Liver (tissue), 9 donors: ENCODE measurements around the gene CACNG8. TPM values are rescaled to one million over a fixed set of nuclear protein-coding genes. Genes with fewer than 3 reads are reported as not detected.

ENCODE experiments used
- DNase-seq: peaks from one replicate; pipeline ENCODE4 v3.0.0-alpha.2; 2017; ENCODE audit warnings: low spot score
- H3K27ac ChIP-seq, 2 donors: one replicate each; pipeline ENCODE4 v1.7.0; 2013; ENCODE audit warnings: inconsistent platforms in 2 of 2, low read length in 2 of 2, control low read depth in 1 of 2, low read depth in 1 of 2, mild to moderate bottlenecking in 1 of 2
- H3K27me3 ChIP-seq, 4 donors: one replicate each; pipeline versions ENCODE4 v1.6.1 to v1.7.0; 2013; ENCODE audit warnings: low read length in 3 of 4, inconsistent platforms in 1 of 4, mild to moderate bottlenecking in 1 of 4, moderate library complexity in 1 of 4; ENCODE audit not compliant: control insufficient read depth in 4 of 4, insufficient read depth in 4 of 4
- H3K36me3 ChIP-seq, 4 donors: one replicate each; pipeline versions ENCODE4 v1.6.1 to v1.7.0; 2013; ENCODE audit warnings: low read length in 3 of 4, mild to moderate bottlenecking in 3 of 4, low read depth in 1 of 4, moderate library complexity in 1 of 4; ENCODE audit not compliant: control insufficient read depth in 4 of 4, insufficient read depth in 3 of 4
- H3K4me1 ChIP-seq, 4 donors: one replicate each; pipeline versions ENCODE4 v1.6.1 to v1.7.0; 2013; ENCODE audit warnings: low read length in 3 of 4, mild to moderate bottlenecking in 3 of 4, moderate library complexity in 1 of 4; ENCODE audit not compliant: control insufficient read depth in 4 of 4, insufficient read depth in 4 of 4
- H3K4me3 ChIP-seq, 3 donors: one replicate each; pipeline versions ENCODE4 v1.6.1 to v1.7.0; 2013; ENCODE audit warnings: low read length in 3 of 3, control low read depth in 1 of 3, low read depth in 1 of 3, mild to moderate bottlenecking in 1 of 3
- H3K9ac ChIP-seq, 2 donors: one replicate each; pipeline ENCODE4 v1.7.0; 2013; ENCODE audit warnings: low read length in 2 of 2, mild to moderate bottlenecking in 2 of 2, moderate library complexity in 2 of 2, control low read depth in 1 of 2, low read depth in 1 of 2
- H3K9me3 ChIP-seq, 4 donors: one replicate each; pipeline versions ENCODE4 v1.6.1 to v1.7.0; 2013; ENCODE audit warnings: low read length in 3 of 4; ENCODE audit not compliant: control insufficient read depth in 4 of 4
- EGR1 ChIP-seq, 2 donors: IDR thresholded peaks; 2 replicates each; pipeline ENCODE4 v1.6.1; 2016 to 2018; ENCODE audit warnings: antibody characterized with exemption in 2 of 2, low read depth in 2 of 2
- FOXA1 ChIP-seq: IDR thresholded peaks from 2 replicates; pipeline ENCODE4 v1.6.1; 2016; ENCODE audit warnings: antibody characterized with exemption
- FOXA2 ChIP-seq: IDR thresholded peaks from 2 replicates; pipeline ENCODE4 v1.6.1; 2016; ENCODE audit warnings: antibody characterized with exemption
- GABPA ChIP-seq, 2 donors: IDR thresholded peaks in 1 of 2; conservative IDR thresholded peaks in 1 of 2; 2 replicates each; pipeline ENCODE4 v1.6.1; 2016; ENCODE audit warnings: antibody characterized with exemption in 2 of 2, mild to moderate bottlenecking in 1 of 2, moderate library complexity in 1 of 2
- HNF4A ChIP-seq, 2 donors: conservative IDR thresholded peaks; 2 replicates each; pipeline ENCODE4 v1.6.1; 2016; ENCODE audit warnings: antibody characterized with exemption in 2 of 2, mild to moderate bottlenecking in 2 of 2
- HNF4G ChIP-seq: IDR thresholded peaks from 2 replicates; pipeline ENCODE4 v1.6.1; 2016; ENCODE audit warnings: antibody characterized with exemption
- NR2F2 ChIP-seq: IDR thresholded peaks from 2 replicates; pipeline ENCODE4 v1.6.1; 2016; ENCODE audit warnings: antibody characterized with exemption
- RAD21 ChIP-seq, 2 donors: IDR thresholded peaks; 2 replicates each; pipeline ENCODE4 v1.6.1; 2016; ENCODE audit warnings: antibody characterized with exemption in 2 of 2, mild to moderate bottlenecking in 2 of 2
- RXRA ChIP-seq, 2 donors: IDR thresholded peaks; 2 replicates each; pipeline ENCODE4 v1.6.1; 2017 to 2018; ENCODE audit warnings: antibody characterized with exemption in 2 of 2, mild to moderate bottlenecking in 1 of 2
- SP1 ChIP-seq: IDR thresholded peaks from 2 replicates; pipeline ENCODE4 v1.6.1; 2018; ENCODE audit warnings: antibody characterized with exemption, mild to moderate bottlenecking
- TAF1 ChIP-seq: conservative IDR thresholded peaks from 2 replicates; pipeline ENCODE4 v1.6.1; 2016; ENCODE audit warnings: antibody characterized with exemption, mild to moderate bottlenecking
- YY1 ChIP-seq: IDR thresholded peaks from 2 replicates; pipeline ENCODE4 v1.6.1; 2016; ENCODE audit warnings: antibody characterized with exemption, mild to moderate bottlenecking
- WGBS: extraction: QIAGEN DNeasy Blood & Tissue Kit; methylation state at CpG from one replicate; pipeline ENCODE4 v1.1.7; 2013; 5-methylcytosine and 5-hydroxymethylcytosine counted together
- polyA plus RNA-seq, 2 donors: library from polyadenylated mRNA; stranded (reverse) in 1 of 2; unstranded in 1 of 2; fragments of 200-250 nt in 1 of 2; fragments of >200 nt in 1 of 2; fragmentation: Nextera tagmentation in 1 of 2; extraction: Ambion mirVana in 1 of 2; gene quantifications; one replicate each; pipeline versions ENCODE4 v1.2.1 to v1.2.3, GENCODE V29; 2013 to 2015
- total RNA-seq, 2 donors: library from RNA; depleted of rRNA; stranded (reverse); fragments of >200 nt; gene quantifications; one replicate each; pipeline ENCODE4 v1.2.3, GENCODE V29; 2014
- TF ChIP-seq, protein P1 (sequence below): IDR thresholded peaks from 2 replicates; pipeline ENCODE4 v1.6.1; 2016; ENCODE audit warnings: antibody characterized with exemption, mild to moderate bottlenecking
- TF ChIP-seq, protein P2 (sequence below): IDR thresholded peaks from 2 replicates; pipeline ENCODE4 v1.6.1; 2016; ENCODE audit warnings: antibody characterized with exemption
- TF ChIP-seq, protein P3 (sequence below): IDR thresholded peaks from 2 replicates; pipeline ENCODE4 v1.6.1; 2016; ENCODE audit warnings: antibody characterized with exemption
- TF ChIP-seq, protein P4 (sequence below): fragments of 150-350 bp; IDR thresholded peaks from 2 replicates; pipeline ENCODE4 v1.5.1; 2017; ENCODE audit warnings: improper control_type of control experiment, low read depth, low read length; ENCODE audit not compliant: missing input control
- TF ChIP-seq, protein P5 (sequence below): IDR thresholded peaks from 2 replicates; pipeline ENCODE4 v1.6.1; 2016; ENCODE audit warnings: antibody characterized with exemption
- donor health status: healthy.
- donor health status: healthy.
- donor health status: healthy.
- donor health status: healthy.
- donor health status: healthy.

CACNG8 gene
- total and polyA plus RNA-seq, 4 donors: under 0.01 TPM; not detected in 3

DNA sequence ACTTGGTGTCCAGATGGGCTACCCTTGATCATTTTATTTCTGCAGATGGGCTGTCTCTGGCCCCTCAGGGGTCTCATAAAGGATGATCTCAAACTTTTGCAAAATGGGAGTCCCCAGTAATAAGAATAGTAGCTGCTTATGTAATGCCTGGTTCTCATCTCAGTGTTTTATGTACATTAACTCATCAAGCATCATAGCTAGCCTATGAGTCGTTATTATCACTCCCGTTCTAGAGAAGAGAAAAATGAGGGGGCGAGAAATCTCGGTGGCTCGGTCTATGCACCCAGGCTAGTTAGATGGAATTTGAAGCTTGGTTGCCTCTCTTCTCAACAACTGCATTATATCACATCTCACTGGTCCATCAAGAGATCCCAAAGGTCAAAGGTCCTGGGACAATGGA lies 32.1 kb downstream of the CACNG8 start:
- no peak for DNase-seq
- H3K27ac ChIP-seq: no peak overlapping the region
- H3K4me3 ChIP-seq: no peak overlapping the region
- H3K36me3 ChIP-seq: no peaks in the 10 kb centered on the region
- WGBS: 76% methylated on average over 5 of the region's 5 CpGs
- peaks cover 0 to 15% (median 4%) of the 10 kb centered on the region in 4 donors for H3K27me3 ChIP-seq
- H3K9me3 ChIP-seq: no peaks in the 10 kb centered on the region
- TF ChIP-seq, protein P1, sequence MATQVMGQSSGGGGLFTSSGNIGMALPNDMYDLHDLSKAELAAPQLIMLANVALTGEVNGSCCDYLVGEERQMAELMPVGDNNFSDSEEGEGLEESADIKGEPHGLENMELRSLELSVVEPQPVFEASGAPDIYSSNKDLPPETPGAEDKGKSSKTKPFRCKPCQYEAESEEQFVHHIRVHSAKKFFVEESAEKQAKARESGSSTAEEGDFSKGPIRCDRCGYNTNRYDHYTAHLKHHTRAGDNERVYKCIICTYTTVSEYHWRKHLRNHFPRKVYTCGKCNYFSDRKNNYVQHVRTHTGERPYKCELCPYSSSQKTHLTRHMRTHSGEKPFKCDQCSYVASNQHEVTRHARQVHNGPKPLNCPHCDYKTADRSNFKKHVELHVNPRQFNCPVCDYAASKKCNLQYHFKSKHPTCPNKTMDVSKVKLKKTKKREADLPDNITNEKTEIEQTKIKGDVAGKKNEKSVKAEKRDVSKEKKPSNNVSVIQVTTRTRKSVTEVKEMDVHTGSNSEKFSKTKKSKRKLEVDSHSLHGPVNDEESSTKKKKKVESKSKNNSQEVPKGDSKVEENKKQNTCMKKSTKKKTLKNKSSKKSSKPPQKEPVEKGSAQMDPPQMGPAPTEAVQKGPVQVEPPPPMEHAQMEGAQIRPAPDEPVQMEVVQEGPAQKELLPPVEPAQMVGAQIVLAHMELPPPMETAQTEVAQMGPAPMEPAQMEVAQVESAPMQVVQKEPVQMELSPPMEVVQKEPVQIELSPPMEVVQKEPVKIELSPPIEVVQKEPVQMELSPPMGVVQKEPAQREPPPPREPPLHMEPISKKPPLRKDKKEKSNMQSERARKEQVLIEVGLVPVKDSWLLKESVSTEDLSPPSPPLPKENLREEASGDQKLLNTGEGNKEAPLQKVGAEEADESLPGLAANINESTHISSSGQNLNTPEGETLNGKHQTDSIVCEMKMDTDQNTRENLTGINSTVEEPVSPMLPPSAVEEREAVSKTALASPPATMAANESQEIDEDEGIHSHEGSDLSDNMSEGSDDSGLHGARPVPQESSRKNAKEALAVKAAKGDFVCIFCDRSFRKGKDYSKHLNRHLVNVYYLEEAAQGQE: no peak
- TF ChIP-seq FOXA1 (no peak), RXRA (IDR thresholded peaks at IDR 0.05) (no peak), GABPA (IDR thresholded peaks at IDR 0.05 in 1 of 2, conservative IDR thresholded peaks at IDR 0.05 in 1 of 2) (no peak), EGR1 (IDR thresholded peaks at IDR 0.05; ENCODE audit: low read depth in 2 of 2) (no peak), NR2F2 (no peak), HNF4G (no peak), RAD21 (IDR thresholded peaks at IDR 0.05) (no peak), YY1 (no peak), FOXA2 (no peak)
- TF ChIP-seq, protein P2, sequence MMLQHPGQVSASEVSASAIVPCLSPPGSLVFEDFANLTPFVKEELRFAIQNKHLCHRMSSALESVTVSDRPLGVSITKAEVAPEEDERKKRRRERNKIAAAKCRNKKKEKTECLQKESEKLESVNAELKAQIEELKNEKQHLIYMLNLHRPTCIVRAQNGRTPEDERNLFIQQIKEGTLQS: no peak
- TF ChIP-seq, protein P3, sequence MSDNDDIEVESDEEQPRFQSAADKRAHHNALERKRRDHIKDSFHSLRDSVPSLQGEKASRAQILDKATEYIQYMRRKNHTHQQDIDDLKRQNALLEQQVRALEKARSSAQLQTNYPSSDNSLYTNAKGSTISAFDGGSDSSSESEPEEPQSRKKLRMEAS: no peak
- TF ChIP-seq, protein P4, sequence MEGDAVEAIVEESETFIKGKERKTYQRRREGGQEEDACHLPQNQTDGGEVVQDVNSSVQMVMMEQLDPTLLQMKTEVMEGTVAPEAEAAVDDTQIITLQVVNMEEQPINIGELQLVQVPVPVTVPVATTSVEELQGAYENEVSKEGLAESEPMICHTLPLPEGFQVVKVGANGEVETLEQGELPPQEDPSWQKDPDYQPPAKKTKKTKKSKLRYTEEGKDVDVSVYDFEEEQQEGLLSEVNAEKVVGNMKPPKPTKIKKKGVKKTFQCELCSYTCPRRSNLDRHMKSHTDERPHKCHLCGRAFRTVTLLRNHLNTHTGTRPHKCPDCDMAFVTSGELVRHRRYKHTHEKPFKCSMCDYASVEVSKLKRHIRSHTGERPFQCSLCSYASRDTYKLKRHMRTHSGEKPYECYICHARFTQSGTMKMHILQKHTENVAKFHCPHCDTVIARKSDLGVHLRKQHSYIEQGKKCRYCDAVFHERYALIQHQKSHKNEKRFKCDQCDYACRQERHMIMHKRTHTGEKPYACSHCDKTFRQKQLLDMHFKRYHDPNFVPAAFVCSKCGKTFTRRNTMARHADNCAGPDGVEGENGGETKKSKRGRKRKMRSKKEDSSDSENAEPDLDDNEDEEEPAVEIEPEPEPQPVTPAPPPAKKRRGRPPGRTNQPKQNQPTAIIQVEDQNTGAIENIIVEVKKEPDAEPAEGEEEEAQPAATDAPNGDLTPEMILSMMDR: no peak
- TF ChIP-seq, protein P5, sequence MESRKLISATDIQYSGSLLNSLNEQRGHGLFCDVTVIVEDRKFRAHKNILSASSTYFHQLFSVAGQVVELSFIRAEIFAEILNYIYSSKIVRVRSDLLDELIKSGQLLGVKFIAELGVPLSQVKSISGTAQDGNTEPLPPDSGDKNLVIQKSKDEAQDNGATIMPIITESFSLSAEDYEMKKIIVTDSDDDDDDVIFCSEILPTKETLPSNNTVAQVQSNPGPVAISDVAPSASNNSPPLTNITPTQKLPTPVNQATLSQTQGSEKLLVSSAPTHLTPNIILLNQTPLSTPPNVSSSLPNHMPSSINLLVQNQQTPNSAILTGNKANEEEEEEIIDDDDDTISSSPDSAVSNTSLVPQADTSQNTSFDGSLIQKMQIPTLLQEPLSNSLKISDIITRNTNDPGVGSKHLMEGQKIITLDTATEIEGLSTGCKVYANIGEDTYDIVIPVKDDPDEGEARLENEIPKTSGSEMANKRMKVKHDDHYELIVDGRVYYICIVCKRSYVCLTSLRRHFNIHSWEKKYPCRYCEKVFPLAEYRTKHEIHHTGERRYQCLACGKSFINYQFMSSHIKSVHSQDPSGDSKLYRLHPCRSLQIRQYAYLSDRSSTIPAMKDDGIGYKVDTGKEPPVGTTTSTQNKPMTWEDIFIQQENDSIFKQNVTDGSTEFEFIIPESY: no peak
- H3K9ac ChIP-seq: no peak overlapping the region
- no peaks in the 10 kb centered on the region for H3K4me1 ChIP-seq

DNA sequence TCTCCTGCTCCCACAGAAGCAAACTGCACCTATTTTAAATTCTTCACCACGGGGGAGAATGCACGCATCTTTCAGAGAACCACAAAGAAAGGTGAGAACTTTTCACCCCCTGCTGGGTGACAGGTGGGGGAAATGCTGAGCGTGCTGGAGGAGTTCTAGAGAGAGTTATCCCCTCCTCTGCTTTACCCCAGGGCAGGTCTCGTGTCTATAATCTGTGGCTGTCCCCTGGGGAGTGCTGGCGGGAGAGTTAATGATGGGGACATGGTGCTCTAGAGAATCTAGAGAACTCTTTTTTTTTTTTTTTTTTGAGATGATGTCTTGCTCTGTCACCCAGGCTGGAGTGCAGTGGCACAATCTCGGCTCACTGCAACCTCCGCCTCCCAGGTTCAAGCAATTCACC lies 35.5 kb downstream of the CACNG8 start:
- no peaks in the 10 kb centered on the region for H3K36me3 ChIP-seq
- H3K9ac ChIP-seq: no peak overlapping the region
- H3K27me3 ChIP-seq: peaks cover 0 to 13% (median 1%) of the 10 kb centered on the region in 4 donors
- no peaks in the 10 kb centered on the region for H3K4me1 ChIP-seq
- DNase-seq: no peak
- no peaks in the 10 kb centered on the region for H3K9me3 ChIP-seq
- WGBS: 44% methylated on average over 7 of the region's 7 CpGs
- H3K27ac ChIP-seq: no peak overlapping the region
- H3K4me3 ChIP-seq: no peak overlapping the region
- TF ChIP-seq, protein P4: no peak
- TF ChIP-seq EGR1 (IDR thresholded peaks at IDR 0.05; ENCODE audit: low read depth in 2 of 2) (no peak), TAF1 (no peak), HNF4G (no peak), GABPA (IDR thresholded peaks at IDR 0.05 in 1 of 2, conservative IDR thresholded peaks at IDR 0.05 in 1 of 2) (no peak), HNF4A (conservative IDR thresholded peaks at IDR 0.05) (no peak), YY1 (no peak), FOXA1 (no peak), RXRA (IDR thresholded peaks at IDR 0.05) (no peak), SP1 (no peak), FOXA2 (no peak)
- TF ChIP-seq, protein P1: no peak
- TF ChIP-seq, protein P3: no peak
